ENCODE results near the gene PTCRA. TPM values are rescaled to one million over a fixed set of nuclear protein-coding genes. Genes with fewer than 3 reads are reported as not detected.

The PTCRA gene
- polyA plus RNA-seq, 3 donors, result 0.27 to 0.83 (median 0.55) TPM

- H3K4me3 ChIP-seq (replicated peaks in 1 of 3; ENCODE audit: low read depth in 2 of 3, low read length in 3 of 3), result no peak overlapping the region
- H3K27ac ChIP-seq (ENCODE audit: low read depth in 1 of 2, low read length in 2 of 2), result no peak overlapping the region
- peaks cover 8 to 17% of the 10 kb centered on the region in 2 donors for H3K36me3 ChIP-seq (replicated peaks in 1 of 2; ENCODE audit: control insufficient read depth in 1 of 2, insufficient read depth in 2 of 2, low read length in 2 of 2)
These were observed 58.1 kb downstream of the PTCRA start for GRCh38 chr6:42973926-42974325.

GRCh38 chr6:42974919-42975505 is 59.2 kb downstream of the PTCRA start:
- H3K4me2 ChIP-seq (replicated peaks; ENCODE audit: extremely low read depth, low read length, poor library complexity, severe bottlenecking), result no peak overlapping the region
- DNase-seq, result no peak
- H3K4me3 ChIP-seq (replicated peaks in 1 of 3; ENCODE audit: low read depth in 2 of 3, low read length in 3 of 3), result no peak overlapping the region
- H3K9ac ChIP-seq (ENCODE audit: insufficient read depth, low read length, poor library complexity, severe bottlenecking), result no peak overlapping the region
- Mint-ChIP-seq H3K36me3 (peaks cover 4 to 26% of the 10 kb centered on the region in 2 donors), H3K9me3 (peaks cover 0 to 1% (median 0%) of the 10 kb centered on the region in 7 donors), H3K4me1 (peaks cover 37% of the 10 kb centered on the region), H3K27ac (peak overlapping the region in 1 of 7 donors; percentile 72), H3K27me3 (ENCODE audit: low read depth in 3 of 3) (no peaks in the 10 kb centered on the region), H3K4me3 (no peak overlapping the region)
- peaks cover 34% of the 10 kb centered on the region for H3K79me2 ChIP-seq (ENCODE audit: insufficient read depth, low read length)
- H3K9me3 ChIP-seq (replicated peaks in 1 of 2; ENCODE audit: control insufficient read depth in 1 of 2, insufficient read depth in 1 of 2, low read length in 2 of 2), result no peaks in the 10 kb centered on the region
- 100% methylated on average over 3 of the region's 5 CpGs for WGBS (ENCODE audit: insufficient coverage)
- H3K27ac ChIP-seq (ENCODE audit: low read depth in 1 of 2, low read length in 2 of 2), result no peak overlapping the region
- peaks cover 28 to 34% of the 10 kb centered on the region in 2 donors for H3K4me1 ChIP-seq (ENCODE audit: control insufficient read depth in 1 of 2, insufficient read depth in 2 of 2, low read length in 2 of 2)
- intact Hi-C loops (cut with micrococcal nuclease), result loop anchor here (5.0 kb wide), 3 partner anchors 37 to 43 kb away; partner anchors contain the start of genes KLHDC3 (in 2 of the 2) and MEA1 (in 2 of the 2)
- H3K36me3 ChIP-seq (replicated peaks in 1 of 2; ENCODE audit: control insufficient read depth in 1 of 2, insufficient read depth in 2 of 2, low read length in 2 of 2), result peaks cover 0 to 8% of the 10 kb centered on the region in 2 donors
- H2AFZ ChIP-seq (ENCODE audit: insufficient read depth, low read depth, low read length, poor library complexity, severe bottlenecking), result no peak overlapping the region
- peaks cover 14% of the 10 kb centered on the region for H4K20me1 ChIP-seq (ENCODE audit: insufficient read depth, low read length)
- TF ChIP-seq CTCF (IDR thresholded peaks at IDR 0.05), result no peak
- H3K27me3 ChIP-seq (ENCODE audit: control insufficient read depth in 2 of 2, insufficient read depth in 2 of 2, low read length in 2 of 2), result no peaks in the 10 kb centered on the region

More at GRCh38 chr6:42973926-42974325, 58.1 kb downstream of the PTCRA start:
- DNase-seq, result no peak
- H3K4me1 Mint-ChIP-seq, result peaks cover 30% of the 10 kb centered on the region
- H3K9me3 Mint-ChIP-seq, result peaks cover 0 to 1% (median 0%) of the 10 kb centered on the region in 7 donors
- Histone ChIP-seq H3K9ac (ENCODE audit: insufficient read depth, low read length, poor library complexity, severe bottlenecking) (no peak overlapping the region), H4K20me1 (ENCODE audit: insufficient read depth, low read length) (peaks cover 14% of the 10 kb centered on the region), H2AFZ (ENCODE audit: insufficient read depth, low read depth, low read length, poor library complexity, severe bottlenecking) (no peak overlapping the region), H3K79me2 (ENCODE audit: insufficient read depth, low read length) (peaks cover 31% of the 10 kb centered on the region), H3K9me3 (replicated peaks in 1 of 2; ENCODE audit: control insufficient read depth in 1 of 2, insufficient read depth in 1 of 2, low read length in 2 of 2) (no peaks in the 10 kb centered on the region), H3K27me3 (ENCODE audit: control insufficient read depth in 2 of 2, insufficient read depth in 2 of 2, low read length in 2 of 2) (no peaks in the 10 kb centered on the region), H3K4me1 (ENCODE audit: control insufficient read depth in 1 of 2, insufficient read depth in 2 of 2, low read length in 2 of 2) (peaks cover 20 to 26% of the 10 kb centered on the region in 2 donors), H3K4me2 (replicated peaks; ENCODE audit: extremely low read depth, low read length, poor library complexity, severe bottlenecking) (no peak overlapping the region)
- H3K4me3 Mint-ChIP-seq, result no peak overlapping the region
- no peaks in the 10 kb centered on the region for H3K27me3 Mint-ChIP-seq (ENCODE audit: low read depth in 3 of 3)
- peak overlapping the region in 2 of 7 donors; percentile 43 to 51 for H3K27ac Mint-ChIP-seq
- intact Hi-C loops (cut with micrococcal nuclease), result no loop called here
- H3K36me3 Mint-ChIP-seq, result peaks cover 9 to 37% of the 10 kb centered on the region in 2 donors
- WGBS (ENCODE audit: insufficient coverage), result no CpG with 5 or more reads among the region's 3 CpGs
- TF ChIP-seq CTCF (IDR thresholded peaks at IDR 0.05), result no peak

Other genes with a start within 250 kb of the PTCRA start
- gene PRPH2, start 193.5 kb upstream of the PTCRA start, polyA plus RNA-seq, result under 1 TPM in 1 of 3 donors, not detected in 2; 0.05 TPM
- 10 to 100 TPM; 19.3 to 31.3 (median 30.7) TPM for gene TBCC, start 169.9 kb upstream of the PTCRA start, polyA plus RNA-seq
- 10 to 100 TPM in 1 of 3 donors, 1 to 10 TPM in 2; 1.6 to 14.6 (median 2.2) TPM for gene BICRAL, start 134.0 kb upstream of the PTCRA start, polyA plus RNA-seq
- 10 to 100 TPM in 2 of 3 donors, 1 to 10 TPM in 1; 7.6 to 35.5 (median 29.7) TPM for gene RPL7L1, start 36.4 kb upstream of the PTCRA start, polyA plus RNA-seq
- 100 to 1,000 TPM; 237 to 295 (median 262) TPM for gene CNPY3, start 13.4 kb downstream of the PTCRA start, polyA plus RNA-seq
- 1 to 10 TPM in 1 of 3 donors, under 1 TPM in 2; 0.17 to 7.8 (median 0.31) TPM for gene GNMT, start 44.7 kb downstream of the PTCRA start, polyA plus RNA-seq
- gene PEX6, start 63.1 kb downstream of the PTCRA start, polyA plus RNA-seq, result 10 to 100 TPM; 10.6 to 16.2 (median 15.5) TPM
- gene PPP2R5D, start 68.5 kb downstream of the PTCRA start, polyA plus RNA-seq, result 10 to 100 TPM; 10.3 to 24.9 (median 14.9) TPM
- gene MEA1, start 97.9 kb downstream of the PTCRA start, polyA plus RNA-seq, result 10 to 100 TPM; 31.0 to 59.6 (median 58.8) TPM
- 100 to 1,000 TPM in 2 of 3 donors, 10 to 100 TPM in 1; 51.9 to 141 (median 106) TPM for gene KLHDC3, start 98.2 kb downstream of the PTCRA start, polyA plus RNA-seq
- 10 to 100 TPM; 26.6 to 52.5 (median 43.3) TPM for gene RRP36, start 105.6 kb downstream of the PTCRA start, polyA plus RNA-seq
- gene CUL7, start 137.8 kb downstream of the PTCRA start, polyA plus RNA-seq, result 10 to 100 TPM in 1 of 3 donors, 1 to 10 TPM in 2; 1.2 to 11.6 (median 2.4) TPM
- gene MRPL2, start 143.4 kb downstream of the PTCRA start, polyA plus RNA-seq, result 10 to 100 TPM; 23.9 to 26.9 (median 26.3) TPM
- gene KLC4, start 143.6 kb downstream of the PTCRA start, polyA plus RNA-seq, result 10 to 100 TPM in 1 of 3 donors, 1 to 10 TPM in 2; 6.0 to 16.2 (median 6.1) TPM
- gene PTK7, start 160.3 kb downstream of the PTCRA start, polyA plus RNA-seq, result under 1 TPM in 1 of 3 donors, not detected in 2; 0.19 TPM